ENCODE measurements around the gene ADGRL3.
"Not testable (repeated sequence)": the region's sequence is repeated elsewhere in the genome, so short reads cannot be mapped to it uniquely, and the experiment has no call there.

Gene ADGRL3

GRCh38 chr4:61336916-61337315, 136.8 kb downstream of the ADGRL3 start:
- Mint-ChIP-seq H3K9me3 (peaks cover 6% of the 10 kb centered on the region), H3K27me3 (no peaks in the 10 kb centered on the region), H3K4me3 (no peak overlapping the region), H3K4me1 (no peaks in the 10 kb centered on the region), H3K27ac (no peak overlapping the region), H3K36me3 (no peaks in the 10 kb centered on the region)

GRCh38 chr4:61342061-61342460, 141.9 kb downstream of the ADGRL3 start:
- Mint-ChIP-seq H3K27ac (no peak overlapping the region), H3K27me3 (no peaks in the 10 kb centered on the region), H3K36me3 (no peaks in the 10 kb centered on the region), H3K4me3 (no peak overlapping the region), H3K4me1 (no peaks in the 10 kb centered on the region), H3K9me3 (peaks cover 6% of the 10 kb centered on the region)

- Mint-ChIP-seq H3K27ac (no peak overlapping the region), H3K9me3 (peaks cover 9% of the 10 kb centered on the region), H3K27me3 (no peaks in the 10 kb centered on the region), H3K36me3 (no peaks in the 10 kb centered on the region), H3K4me1 (no peaks in the 10 kb centered on the region), H3K4me3 (no peak overlapping the region)
Measured at GRCh38 chr4:61350932-61351331, 150.8 kb downstream of the ADGRL3 start.

GRCh38 chr4:61356696-61357095, 156.6 kb downstream of the ADGRL3 start:
- Mint-ChIP-seq H3K9me3 (peaks cover 16% of the 10 kb centered on the region), H3K27ac (no peak overlapping the region), H3K4me1 (no peaks in the 10 kb centered on the region), H3K27me3 (no peaks in the 10 kb centered on the region), H3K4me3 (no peak overlapping the region), H3K36me3 (no peaks in the 10 kb centered on the region)

GRCh38 chr4:61359301-61359700, 159.2 kb downstream of the ADGRL3 start:
- peaks cover 12% of the 10 kb centered on the region for H3K9me3 Mint-ChIP-seq
- H3K27ac Mint-ChIP-seq: no peak overlapping the region
- no peaks in the 10 kb centered on the region for H3K36me3 Mint-ChIP-seq
- H3K27me3 Mint-ChIP-seq: no peaks in the 10 kb centered on the region
- H3K4me3 Mint-ChIP-seq: no peak overlapping the region
- H3K4me1 Mint-ChIP-seq: no peaks in the 10 kb centered on the region

GRCh38 chr4:61372817-61373216, 172.7 kb downstream of the ADGRL3 start:
- not testable (repeated sequence) for H3K4me1 Mint-ChIP-seq, H3K4me3 Mint-ChIP-seq, H3K36me3 Mint-ChIP-seq, H3K27me3 Mint-ChIP-seq, H3K27ac Mint-ChIP-seq, H3K9me3 Mint-ChIP-seq

GRCh38 chr4:61373901-61374440, 173.8 kb downstream of the ADGRL3 start:
- Mint-ChIP-seq H3K27ac (no peak overlapping the region), H3K4me3 (no peak overlapping the region), H3K4me1 (no peaks in the 10 kb centered on the region), H3K9me3 (no peaks in the 10 kb centered on the region), H3K36me3 (no peaks in the 10 kb centered on the region), H3K27me3 (no peaks in the 10 kb centered on the region)

- H3K9me3 Mint-ChIP-seq: no peaks in the 10 kb centered on the region
- no peak overlapping the region for H3K4me3 Mint-ChIP-seq
- H3K4me1 Mint-ChIP-seq: no peaks in the 10 kb centered on the region
- no peaks in the 10 kb centered on the region for H3K36me3 Mint-ChIP-seq
- no peak overlapping the region for H3K27ac Mint-ChIP-seq
- no peaks in the 10 kb centered on the region for H3K27me3 Mint-ChIP-seq
Measured at GRCh38 chr4:61374447-61374891, 174.3 kb downstream of the ADGRL3 start.

GRCh38 chr4:61375301-61375700, 175.2 kb downstream of the ADGRL3 start:
- H3K4me3 Mint-ChIP-seq: no peak overlapping the region
- no peaks in the 10 kb centered on the region for H3K9me3 Mint-ChIP-seq

GRCh38 chr4:61376301-61376700, 176.2 kb downstream of the ADGRL3 start:
- no peak overlapping the region for H3K4me3 Mint-ChIP-seq
- H3K36me3 Mint-ChIP-seq: no peaks in the 10 kb centered on the region
- H3K9me3 Mint-ChIP-seq: no peaks in the 10 kb centered on the region
- no peak overlapping the region for H3K27ac Mint-ChIP-seq
- no peaks in the 10 kb centered on the region for H3K4me1 Mint-ChIP-seq
- no peaks in the 10 kb centered on the region for H3K27me3 Mint-ChIP-seq

More at GRCh38 chr4:61375301-61375700, 175.2 kb downstream of the ADGRL3 start:
- Mint-ChIP-seq H3K27me3 (no peaks in the 10 kb centered on the region), H3K36me3 (no peaks in the 10 kb centered on the region), H3K27ac (no peak overlapping the region), H3K4me1 (no peaks in the 10 kb centered on the region)

- Mint-ChIP-seq H3K4me1 (no peaks in the 10 kb centered on the region), H3K27ac (no peak overlapping the region), H3K9me3 (no peaks in the 10 kb centered on the region), H3K27me3 (no peaks in the 10 kb centered on the region), H3K4me3 (no peak overlapping the region), H3K36me3 (no peaks in the 10 kb centered on the region)
Measured at GRCh38 chr4:61379406-61379805, 179.3 kb downstream of the ADGRL3 start.

GRCh38 chr4:61380865-61381264, 180.7 kb downstream of the ADGRL3 start:
- H3K9me3 Mint-ChIP-seq: no peaks in the 10 kb centered on the region
- no peak overlapping the region for H3K4me3 Mint-ChIP-seq
- H3K4me1 Mint-ChIP-seq: no peaks in the 10 kb centered on the region
- H3K27ac Mint-ChIP-seq: no peak overlapping the region
- H3K27me3 Mint-ChIP-seq: no peaks in the 10 kb centered on the region
- no peaks in the 10 kb centered on the region for H3K36me3 Mint-ChIP-seq

GRCh38 chr4:61385256-61385655, 185.1 kb downstream of the ADGRL3 start:
- H3K27me3 Mint-ChIP-seq: no peaks in the 10 kb centered on the region
- no peaks in the 10 kb centered on the region for H3K4me1 Mint-ChIP-seq
- no peak overlapping the region for H3K4me3 Mint-ChIP-seq
- H3K27ac Mint-ChIP-seq: no peak overlapping the region
- no peaks in the 10 kb centered on the region for H3K36me3 Mint-ChIP-seq
- H3K9me3 Mint-ChIP-seq: no peaks in the 10 kb centered on the region

- not testable (repeated sequence) for H3K27me3 Mint-ChIP-seq, H3K4me3 Mint-ChIP-seq, H3K9me3 Mint-ChIP-seq, H3K36me3 Mint-ChIP-seq, H3K4me1 Mint-ChIP-seq, H3K27ac Mint-ChIP-seq
Measured at GRCh38 chr4:61387372-61387771, 187.2 kb downstream of the ADGRL3 start.

GRCh38 chr4:61389640-61390039, 189.5 kb downstream of the ADGRL3 start:
- no peaks in the 10 kb centered on the region for H3K27me3 Mint-ChIP-seq
- H3K36me3 Mint-ChIP-seq: no peaks in the 10 kb centered on the region
- H3K27ac Mint-ChIP-seq: no peak overlapping the region
- no peaks in the 10 kb centered on the region for H3K9me3 Mint-ChIP-seq
- no peaks in the 10 kb centered on the region for H3K4me1 Mint-ChIP-seq
- H3K4me3 Mint-ChIP-seq: no peak overlapping the region

- Mint-ChIP-seq H3K27me3 (no peaks in the 10 kb centered on the region), H3K27ac (no peak overlapping the region), H3K4me1 (no peaks in the 10 kb centered on the region), H3K4me3 (no peak overlapping the region), H3K36me3 (no peaks in the 10 kb centered on the region), H3K9me3 (no peaks in the 10 kb centered on the region)
Measured at GRCh38 chr4:61395754-61396153, 195.6 kb downstream of the ADGRL3 start.

- H3K4me3 Mint-ChIP-seq: no peak overlapping the region
- no peaks in the 10 kb centered on the region for H3K27me3 Mint-ChIP-seq
- H3K36me3 Mint-ChIP-seq: no peaks in the 10 kb centered on the region
- H3K4me1 Mint-ChIP-seq: no peaks in the 10 kb centered on the region
- no peak overlapping the region for H3K27ac Mint-ChIP-seq
- H3K9me3 Mint-ChIP-seq: no peaks in the 10 kb centered on the region
Measured at GRCh38 chr4:61397174-61397573, 197.0 kb downstream of the ADGRL3 start.
